ENCODE measurements around the gene CABP7.

- TF ChIP-seq CTCF (IDR thresholded peaks at IDR 0.05) (no peak), POLR2A (IDR thresholded peaks at IDR 0.05) (no peak)
These were observed 17.5 kb upstream of the CABP7 start for GRCh38 chr22:29702000-29702930.
